Smooth muscle cell (in vitro differentiated cells): ENCODE results near the gene NACC2. TPM values are rescaled to one million over a fixed set of nuclear protein-coding genes. Genes with fewer than 3 reads are reported as not detected.
A peak's percentile ranks its signal among the peaks of the same experiment; 100 is the strongest.

Experiments used
- DNase-seq: peaks from one replicate; lab custom pipeline; 2025; ENCODE audit not compliant: unreplicated experiment; lab: John Stamatoyannopoulos, UW
- H2AFZ ChIP-seq: fragments of 200-600 bp; sonication (generic); 2 replicates; pipeline ENCODE4 v1.6.0; 2016; ENCODE audit warnings: antibody characterized with exemption, low read depth, mild to moderate bottlenecking
- H3F3A ChIP-seq: fragments of 200-600 bp; sonication (generic); 2 replicates; pipeline ENCODE4 v1.6.0; 2017; ENCODE audit warnings: antibody characterized with exemption, low read depth
- H3K27ac ChIP-seq: fragments of 200-600 bp; sonication (generic); 2 replicates; pipeline ENCODE4 v1.5.1; 2016; ENCODE audit warnings: low read depth, mild to moderate bottlenecking
- H3K27me3 ChIP-seq: fragments of 200-600 bp; sonication (generic); 2 replicates; pipeline ENCODE4 v1.6.1; 2016; ENCODE audit warnings: low read depth, mild to moderate bottlenecking
- H3K36me3 ChIP-seq: fragments of 200-600 bp; sonication (generic); 2 replicates; pipeline ENCODE4 v1.5.1; 2016; ENCODE audit warnings: low read depth
- H3K4me1 ChIP-seq: fragments of 200-600 bp; sonication (generic); 2 replicates; pipeline ENCODE4 v1.5.1; 2016; ENCODE audit warnings: low read depth
- H3K4me2 ChIP-seq: fragments of 200-600 bp; sonication (generic); 2 replicates; pipeline ENCODE4 v1.6.0; 2016; ENCODE audit warnings: mild to moderate bottlenecking
- H3K4me3 ChIP-seq: fragments of 200-600 bp; sonication (generic); 2 replicates; pipeline ENCODE4 v1.5.1; 2016; ENCODE audit warnings: mild to moderate bottlenecking
- H3K79me2 ChIP-seq: fragments of 200-600 bp; sonication (generic); 2 replicates; pipeline ENCODE4 v1.6.0; 2016; ENCODE audit warnings: low read depth, mild to moderate bottlenecking
- H3K9ac ChIP-seq: fragments of 200-600 bp; sonication (generic); 2 replicates; pipeline ENCODE4 v1.6.0; 2016; ENCODE audit warnings: low read depth
- H3K9me3 ChIP-seq: fragments of 200-600 bp; sonication (generic); replicated peaks from 2 replicates; pipeline ENCODE4 v1.5.1; 2016; ENCODE audit warnings: low read depth
- H4K20me1 ChIP-seq: fragments of 200-600 bp; sonication (generic); 2 replicates; pipeline ENCODE4 v1.6.0; 2016; ENCODE audit warnings: low read depth
- WGBS: methylation state at CpG from one replicate; pipeline ENCODE4 v1.1.7; 2016; ENCODE audit warnings: low lambda C conversion rate; 5-methylcytosine and 5-hydroxymethylcytosine counted together
- polyA plus RNA-seq: library from polyadenylated mRNA; unstranded; fragments of >200 nt; fragmentation: Nextera tagmentation; extraction: Ambion mirVana; gene quantifications from 2 replicates; pipeline ENCODE4 v1.2.1, GENCODE V29; 2016
- total RNA-seq: library from RNA; depleted of rRNA; stranded (reverse); fragments of >200 nt; gene quantifications from 2 replicates; pipeline ENCODE4 v1.2.3, GENCODE V29; 2014
- TF ChIP-seq, protein P1 (sequence below): fragments of 200-600 bp; sonication (generic); IDR thresholded peaks from 2 replicates; pipeline ENCODE4 v1.5.1; 2017; ENCODE audit warnings: borderline replicate concordance, mild to moderate bottlenecking, antibody characterized with exemption; ENCODE audit not compliant: insufficient read depth, poor library complexity, severe bottlenecking

Gene NACC2
- total and polyA plus RNA-seq, 2 experiments from 2014 or later, result 6.7 to 8.8 TPM

GRCh38 chr9:136051837-136052471, 43.1 kb downstream of the NACC2 start:
- H3K79me2 ChIP-seq, result peaks cover 68% of the 10 kb centered on the region
- H3K36me3 ChIP-seq, result no peaks in the 10 kb centered on the region
- TF ChIP-seq, protein P1, sequence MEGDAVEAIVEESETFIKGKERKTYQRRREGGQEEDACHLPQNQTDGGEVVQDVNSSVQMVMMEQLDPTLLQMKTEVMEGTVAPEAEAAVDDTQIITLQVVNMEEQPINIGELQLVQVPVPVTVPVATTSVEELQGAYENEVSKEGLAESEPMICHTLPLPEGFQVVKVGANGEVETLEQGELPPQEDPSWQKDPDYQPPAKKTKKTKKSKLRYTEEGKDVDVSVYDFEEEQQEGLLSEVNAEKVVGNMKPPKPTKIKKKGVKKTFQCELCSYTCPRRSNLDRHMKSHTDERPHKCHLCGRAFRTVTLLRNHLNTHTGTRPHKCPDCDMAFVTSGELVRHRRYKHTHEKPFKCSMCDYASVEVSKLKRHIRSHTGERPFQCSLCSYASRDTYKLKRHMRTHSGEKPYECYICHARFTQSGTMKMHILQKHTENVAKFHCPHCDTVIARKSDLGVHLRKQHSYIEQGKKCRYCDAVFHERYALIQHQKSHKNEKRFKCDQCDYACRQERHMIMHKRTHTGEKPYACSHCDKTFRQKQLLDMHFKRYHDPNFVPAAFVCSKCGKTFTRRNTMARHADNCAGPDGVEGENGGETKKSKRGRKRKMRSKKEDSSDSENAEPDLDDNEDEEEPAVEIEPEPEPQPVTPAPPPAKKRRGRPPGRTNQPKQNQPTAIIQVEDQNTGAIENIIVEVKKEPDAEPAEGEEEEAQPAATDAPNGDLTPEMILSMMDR, result no peak
- H3K27me3 ChIP-seq, result no peaks in the 10 kb centered on the region
- DNase-seq, result peak; percentile 88
- 1% methylated on average over 22 of the region's 31 CpGs for WGBS
- H3K4me2 ChIP-seq, result peak overlapping the region; percentile 99
- H3K9ac ChIP-seq, result peak overlapping the region; percentile 83
- H3K27ac ChIP-seq, result peak overlapping the region; percentile 86
- peak overlapping the region; percentile 84 for H3K4me3 ChIP-seq
- H3F3A ChIP-seq, result peaks cover 6% of the 10 kb centered on the region
- peak overlapping the region; percentile 9 for H2AFZ ChIP-seq
- peaks cover 96% of the 10 kb centered on the region for H4K20me1 ChIP-seq
- peaks cover 16% of the 10 kb centered on the region for H3K4me1 ChIP-seq
- no peaks in the 10 kb centered on the region for H3K9me3 ChIP-seq

DNA sequence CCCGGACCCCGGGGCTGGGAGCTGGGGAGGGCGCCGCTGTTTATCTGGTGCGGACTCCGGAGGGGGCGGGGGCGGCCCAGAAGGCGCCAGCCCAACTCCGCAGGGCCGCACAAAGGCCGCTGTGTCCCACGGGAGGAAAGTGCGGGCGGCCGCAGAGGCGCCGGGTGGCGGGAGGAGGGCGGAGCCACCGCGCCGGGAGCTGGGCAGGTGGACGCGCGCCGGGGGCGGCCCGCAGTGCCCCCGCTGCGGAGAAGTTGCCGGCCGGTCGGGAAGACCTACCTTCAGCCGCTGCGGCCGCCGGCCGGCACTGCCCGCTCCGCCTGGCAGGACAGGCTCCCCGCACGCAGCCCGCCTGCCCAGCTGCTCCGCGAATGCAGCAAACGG, 43.6 kb downstream of the NACC2 start:
- Histone ChIP-seq H3F3A (peaks cover 6% of the 10 kb centered on the region), H3K4me2 (peak overlapping the region; percentile 99), H4K20me1 (peaks cover 96% of the 10 kb centered on the region), H3K79me2 (peaks cover 68% of the 10 kb centered on the region), H3K4me3 (peak overlapping the region; percentile 84), H3K9ac (peak overlapping the region; percentile 83), H2AFZ (peak overlapping the region; percentile 9), H3K27me3 (no peaks in the 10 kb centered on the region), H3K4me1 (peaks cover 16% of the 10 kb centered on the region), H3K36me3 (no peaks in the 10 kb centered on the region), H3K9me3 (no peaks in the 10 kb centered on the region), H3K27ac (peak overlapping the region; percentile 86)
- WGBS, result 0% methylated on average over 9 of the region's 47 CpGs
- TF ChIP-seq, protein P1, result no peak
- no peak for DNase-seq

DNA sequence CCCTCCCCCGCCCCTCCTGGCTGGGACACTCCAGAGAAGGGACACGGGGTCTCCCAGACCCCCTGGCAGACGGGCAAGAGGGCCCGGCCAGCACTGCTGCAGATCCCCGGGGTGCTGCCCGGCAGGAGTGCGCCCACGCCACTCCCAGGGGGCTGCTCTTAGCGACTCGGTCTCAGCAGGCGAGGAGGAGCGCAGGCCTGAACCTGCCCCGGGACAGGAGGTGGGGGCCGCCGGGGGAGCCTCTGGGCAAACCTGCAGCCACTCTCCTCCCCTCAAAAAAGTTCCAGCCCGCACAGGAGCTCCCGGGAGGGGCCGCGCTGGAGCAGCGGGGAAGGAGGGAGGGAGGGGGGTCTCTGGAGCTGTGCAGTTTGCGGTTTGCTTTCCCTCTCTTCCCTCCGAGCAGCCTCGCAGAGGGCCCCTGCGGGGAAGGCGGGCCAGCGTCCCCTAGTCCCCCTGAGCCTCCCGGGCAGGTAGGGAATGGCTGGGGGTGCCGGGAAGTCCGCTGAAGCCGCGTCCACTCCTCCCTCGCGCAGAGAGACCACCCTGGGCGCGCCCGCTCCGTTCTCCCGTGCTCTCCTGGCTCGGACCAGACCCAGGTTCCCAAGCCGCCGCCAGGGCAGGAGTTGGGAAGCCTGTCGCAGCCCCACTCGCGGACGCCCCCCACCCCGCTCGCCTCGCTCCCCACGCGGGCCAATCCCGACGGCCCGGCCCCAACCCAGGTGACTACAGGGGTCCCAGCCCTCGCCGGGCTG, 44.2 kb downstream of the NACC2 start:
- no peak overlapping the region for H2AFZ ChIP-seq
- WGBS, result 4% methylated on average over 33 of the region's 55 CpGs
- DNase-seq, result no peak
- H4K20me1 ChIP-seq, result peaks cover 96% of the 10 kb centered on the region
- peak overlapping the region; percentile 84 for H3K4me3 ChIP-seq
- peaks cover 6% of the 10 kb centered on the region for H3F3A ChIP-seq
- H3K4me1 ChIP-seq, result peaks cover 16% of the 10 kb centered on the region
- TF ChIP-seq, protein P1, result no peak
- H3K9me3 ChIP-seq, result no peaks in the 10 kb centered on the region
- peak overlapping the region; percentile 83 for H3K9ac ChIP-seq
- H3K79me2 ChIP-seq, result peaks cover 66% of the 10 kb centered on the region
- peak overlapping the region; percentile 99 for H3K4me2 ChIP-seq
- peak overlapping the region; percentile 86 for H3K27ac ChIP-seq
- H3K36me3 ChIP-seq, result no peaks in the 10 kb centered on the region
- H3K27me3 ChIP-seq, result no peaks in the 10 kb centered on the region
